Lower leg skin (tissue), 3 donors: ENCODE measurements around the gene CTNS.

Experiments used
- CTCF ChIP-seq, 3 donors: fragments of 450-650 bp; IDR thresholded peaks; one replicate each; pipeline ENCODE4 v1.5.1; 2016; ENCODE audit warnings: antibody characterized with exemption in 3 of 3, mild to moderate bottlenecking in 3 of 3, moderate library complexity in 2 of 3
- POLR2A ChIP-seq, 2 donors: fragments of 450-650 bp; IDR thresholded peaks; one replicate each; pipeline ENCODE4 v1.6.1; 2016 to 2017; ENCODE audit warnings: antibody characterized with exemption in 2 of 2, mild to moderate bottlenecking in 1 of 2, moderate library complexity in 1 of 2

- TF ChIP-seq CTCF (IDR thresholded peaks at IDR 0.05) (no peak), POLR2A (IDR thresholded peaks at IDR 0.05) (no peak)
These were observed 8.8 kb upstream of the CTNS start for GRCh38 chr17:3627769-3628167.
